HepG2 (cell line): ENCODE results near the gene PRR15L.

Source experiments
- JUND ChIP-seq: sonication (generic); formaldehyde crosslinking; IDR thresholded peaks from 2 replicates; pipeline ENCODE4 v1.8.0; 2022; ENCODE audit warnings: mild to moderate bottlenecking, missing genetic modification reagents
- KLF16 ChIP-seq, 2 experiments: sonication (generic) in 1 of 2; formaldehyde crosslinking in 1 of 2; IDR thresholded peaks; 2 replicates each; pipeline versions ENCODE4 v1.6.1 to v1.8.0; 2016 to 2023; ENCODE audit warnings: missing genetic modification reagents in 2 of 2, missing compliant biosample characterization in 1 of 2
- MAFK ChIP-seq, 2 experiments: IDR thresholded peaks in 1 of 2; conservative IDR thresholded peaks in 1 of 2; 2 replicates each; pipeline ENCODE4 v1.6.1; 2011; ENCODE audit warnings: improper control_type of control experiment in 2 of 2, low read length in 2 of 2
- NFE2L1 ChIP-seq: sonication (generic); formaldehyde crosslinking; IDR thresholded peaks from 2 replicates; pipeline ENCODE4 v1.4.0; 2020; ENCODE audit warnings: missing genetic modification reagents, mild to moderate bottlenecking, borderline replicate concordance
- SRSF1 ChIP-seq: fragments of 200-400 bp; formaldehyde crosslinking; optimal IDR thresholded peaks from 2 replicates; pipeline ENCODE3; 2017; ENCODE audit warnings: mild to moderate bottlenecking, low read depth, low read length, moderate library complexity
- ZBTB38 ChIP-seq: sonication (generic); formaldehyde crosslinking; IDR thresholded peaks from 2 replicates; pipeline ENCODE4 v1.5.1; 2020; ENCODE audit warnings: mild to moderate bottlenecking, missing genetic modification reagents
- ZNF660 ChIP-seq: sonication (generic); formaldehyde crosslinking; IDR thresholded peaks from 2 replicates; pipeline ENCODE4 v1.5.1; 2020; ENCODE audit warnings: mild to moderate bottlenecking, low read depth, missing genetic modification reagents, borderline replicate concordance
- ZSCAN25 ChIP-seq: sonication (generic); formaldehyde crosslinking; IDR thresholded peaks from 2 replicates; pipeline ENCODE4 v1.8.0; 2022; ENCODE audit warnings: mild to moderate bottlenecking, missing genetic modification reagents
- TF ChIP-seq, protein P1 (sequence below): sonication (generic); formaldehyde crosslinking; IDR thresholded peaks from 2 replicates; pipeline ENCODE4 v1.4.0; 2020; ENCODE audit warnings: low read depth, mild to moderate bottlenecking, missing genetic modification reagents
- TF ChIP-seq, protein P2 (sequence below): sonication (generic); formaldehyde crosslinking; IDR thresholded peaks from 2 replicates; pipeline ENCODE4 v1.5.0; 2020; ENCODE audit warnings: mild to moderate bottlenecking, missing genetic modification reagents, moderate library complexity

DNA sequence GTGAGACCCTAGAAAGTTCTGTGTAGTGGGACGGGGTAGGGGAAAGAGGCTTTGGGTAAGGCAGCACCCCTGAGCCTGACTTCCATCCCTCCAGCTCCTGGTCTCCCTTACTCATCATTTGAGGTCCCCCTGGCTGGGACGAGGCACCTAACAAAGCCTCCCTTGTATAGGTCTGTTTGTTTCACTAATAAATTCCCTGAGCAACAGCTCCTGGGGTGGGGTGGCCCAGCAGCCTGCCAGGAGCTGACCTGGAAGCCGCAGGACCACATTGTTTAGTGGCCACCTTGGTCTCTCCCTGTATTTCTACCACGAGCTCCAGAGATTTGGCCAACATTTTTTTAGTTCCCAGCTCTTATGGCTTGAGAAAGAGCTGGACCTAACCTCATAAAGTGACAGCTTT lies 7.2 kb downstream of the PRR15L start:
- TF ChIP-seq MAFK (conservative IDR thresholded peaks at IDR 0.05 in 1 of 2, IDR thresholded peaks at IDR 0.05 in 1 of 2; ENCODE audit: low read length in 2 of 2) (no peak), ZNF660 (CRISPR knock-in tag) (no peak), ZSCAN25 (CRISPR knock-in tag) (no peak), NFE2L1 (no peak), SRSF1 (no peak), KLF16 (CRISPR knock-in tag; IDR thresholded peaks at IDR 0.05) (no peak), JUND (no peak), ZBTB38 (no peak)
- TF ChIP-seq, protein P1, sequence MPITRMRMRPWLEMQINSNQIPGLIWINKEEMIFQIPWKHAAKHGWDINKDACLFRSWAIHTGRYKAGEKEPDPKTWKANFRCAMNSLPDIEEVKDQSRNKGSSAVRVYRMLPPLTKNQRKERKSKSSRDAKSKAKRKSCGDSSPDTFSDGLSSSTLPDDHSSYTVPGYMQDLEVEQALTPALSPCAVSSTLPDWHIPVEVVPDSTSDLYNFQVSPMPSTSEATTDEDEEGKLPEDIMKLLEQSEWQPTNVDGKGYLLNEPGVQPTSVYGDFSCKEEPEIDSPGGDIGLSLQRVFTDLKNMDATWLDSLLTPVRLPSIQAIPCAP (CRISPR knock-in tag), result no peak
- TF ChIP-seq, protein P2, sequence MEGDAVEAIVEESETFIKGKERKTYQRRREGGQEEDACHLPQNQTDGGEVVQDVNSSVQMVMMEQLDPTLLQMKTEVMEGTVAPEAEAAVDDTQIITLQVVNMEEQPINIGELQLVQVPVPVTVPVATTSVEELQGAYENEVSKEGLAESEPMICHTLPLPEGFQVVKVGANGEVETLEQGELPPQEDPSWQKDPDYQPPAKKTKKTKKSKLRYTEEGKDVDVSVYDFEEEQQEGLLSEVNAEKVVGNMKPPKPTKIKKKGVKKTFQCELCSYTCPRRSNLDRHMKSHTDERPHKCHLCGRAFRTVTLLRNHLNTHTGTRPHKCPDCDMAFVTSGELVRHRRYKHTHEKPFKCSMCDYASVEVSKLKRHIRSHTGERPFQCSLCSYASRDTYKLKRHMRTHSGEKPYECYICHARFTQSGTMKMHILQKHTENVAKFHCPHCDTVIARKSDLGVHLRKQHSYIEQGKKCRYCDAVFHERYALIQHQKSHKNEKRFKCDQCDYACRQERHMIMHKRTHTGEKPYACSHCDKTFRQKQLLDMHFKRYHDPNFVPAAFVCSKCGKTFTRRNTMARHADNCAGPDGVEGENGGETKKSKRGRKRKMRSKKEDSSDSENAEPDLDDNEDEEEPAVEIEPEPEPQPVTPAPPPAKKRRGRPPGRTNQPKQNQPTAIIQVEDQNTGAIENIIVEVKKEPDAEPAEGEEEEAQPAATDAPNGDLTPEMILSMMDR (CRISPR knock-in tag), result no peak
